GM19438 (cell line): ENCODE measurements around the gene ELL.
"Not testable (repeated sequence)": the region's sequence is repeated elsewhere in the genome, so short reads cannot be mapped to it uniquely, and the experiment has no call there.

Experiments used
- ATAC-seq: cut with Tn5 transposase; IDR thresholded peaks from one replicate; pipeline ENCODE4 v1.9.1; 2021; ENCODE audit warnings: low read depth; ENCODE audit not compliant: unreplicated experiment

Gene ELL

DNA sequence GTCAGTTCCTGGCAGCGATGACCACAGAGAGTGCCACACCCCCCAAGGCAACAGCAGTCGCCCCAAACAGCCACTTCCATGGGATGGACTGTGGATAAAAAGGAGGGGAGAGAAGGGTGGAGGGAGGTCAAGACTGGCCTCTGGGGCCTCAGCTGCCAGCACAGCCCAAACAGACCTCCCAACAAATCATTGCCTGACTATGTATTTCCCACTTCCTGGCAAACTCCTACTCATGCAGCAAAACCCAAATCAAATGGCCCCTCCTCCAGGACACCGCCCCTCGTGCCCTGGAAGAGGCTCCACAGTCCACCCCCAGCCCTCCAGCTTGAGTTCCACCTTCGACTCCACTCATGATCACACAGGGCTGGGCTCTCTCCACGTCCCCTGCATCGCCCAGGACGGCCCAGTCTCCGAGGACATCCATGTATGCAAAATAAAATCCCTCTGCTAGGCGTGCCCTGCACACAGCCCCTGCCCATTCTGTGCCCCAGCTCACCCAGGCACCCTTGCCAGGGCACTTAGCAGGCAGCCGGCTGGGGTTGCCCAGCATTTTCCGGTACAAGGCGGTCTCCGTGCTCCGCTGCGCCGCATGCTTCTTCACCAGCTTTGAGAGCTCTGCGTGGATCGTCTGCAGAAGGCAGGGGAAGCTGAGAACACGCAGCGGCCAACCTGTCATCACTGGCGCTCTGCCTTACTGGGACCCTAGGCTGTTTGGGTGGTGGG, 10.5 kb upstream of the ELL start:
- ATAC-seq, result no peak

DNA sequence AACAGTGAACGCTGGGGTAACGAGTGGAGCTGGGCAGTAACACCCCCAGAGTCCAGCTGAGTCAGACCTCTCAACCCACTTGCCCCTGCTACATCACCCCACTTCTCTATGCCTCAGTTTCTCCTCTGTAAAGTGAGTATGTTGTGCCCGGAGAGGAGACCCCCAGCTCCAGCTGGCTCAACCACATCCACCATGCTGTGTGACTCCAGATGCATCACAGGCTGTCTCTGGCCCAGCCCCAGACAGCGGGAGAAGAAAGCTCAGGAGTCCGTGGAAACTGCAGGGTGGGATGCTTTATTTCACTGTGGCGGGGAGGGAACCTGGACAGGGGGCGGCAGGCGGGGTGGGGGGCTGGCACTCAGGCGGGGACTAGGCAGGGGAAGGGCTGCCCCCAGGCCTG, 9.6 kb upstream of the ELL start:
- no peak for ATAC-seq

DNA sequence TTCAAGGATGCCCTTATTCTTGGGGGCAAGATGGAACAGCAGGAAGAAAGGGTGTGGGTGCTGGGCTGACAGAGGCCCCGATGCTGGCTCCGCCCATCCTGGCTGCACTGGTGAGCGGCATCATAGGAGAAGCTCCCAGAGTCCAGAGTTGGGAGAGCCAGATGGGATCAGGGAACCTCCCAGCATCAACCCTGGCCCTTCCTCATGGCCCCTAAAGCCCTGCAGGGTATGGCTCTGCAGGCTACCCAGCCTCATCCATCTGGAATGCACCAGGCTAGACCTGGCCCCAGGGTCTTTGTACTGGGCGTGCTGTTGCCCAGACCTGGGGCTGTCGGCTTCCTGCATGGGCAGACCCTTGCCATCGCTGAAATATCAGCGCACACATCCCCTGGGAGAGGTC, 7.9 kb upstream of the ELL start:
- ATAC-seq, result no peak

DNA sequence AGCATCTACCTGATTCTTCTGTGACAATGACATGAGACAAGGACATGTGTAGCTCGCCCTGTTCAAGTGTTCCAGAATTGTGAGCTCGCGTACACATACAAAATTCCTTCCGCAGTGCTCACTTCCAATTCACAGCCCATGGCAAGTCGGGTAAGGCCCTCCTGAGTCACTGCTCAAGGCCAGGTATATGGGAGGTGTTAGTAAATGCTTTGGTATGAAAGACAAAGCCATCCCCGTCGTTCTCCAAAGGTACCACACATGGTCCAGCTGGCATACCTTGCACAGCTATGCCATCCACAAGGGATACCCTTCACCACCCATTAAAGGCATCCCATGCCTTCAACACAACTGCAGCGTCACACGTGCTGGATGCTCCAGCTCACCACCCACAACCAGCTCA, 4.4 kb upstream of the ELL start:
- ATAC-seq, result no peak

DNA sequence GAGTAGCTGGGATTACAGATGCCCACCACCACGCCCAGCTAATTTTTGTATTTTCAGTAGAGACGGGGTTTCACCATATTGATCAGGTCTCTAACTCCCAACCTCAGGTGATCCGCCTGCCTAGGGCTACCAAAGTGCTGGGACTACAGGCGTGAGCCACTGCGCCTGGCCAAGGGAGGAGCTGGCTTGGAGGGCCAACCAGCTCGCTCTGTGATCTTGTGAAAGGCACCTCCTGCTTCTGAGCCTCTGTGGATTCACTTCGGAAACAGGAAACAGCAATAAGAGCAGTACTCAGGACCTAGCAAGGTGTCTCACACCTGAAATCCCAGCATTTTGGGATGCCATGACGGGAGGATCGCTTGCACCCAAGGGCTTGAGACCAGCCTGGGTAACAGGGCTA, 2.0 kb upstream of the ELL start:
- no peak for ATAC-seq

DNA sequence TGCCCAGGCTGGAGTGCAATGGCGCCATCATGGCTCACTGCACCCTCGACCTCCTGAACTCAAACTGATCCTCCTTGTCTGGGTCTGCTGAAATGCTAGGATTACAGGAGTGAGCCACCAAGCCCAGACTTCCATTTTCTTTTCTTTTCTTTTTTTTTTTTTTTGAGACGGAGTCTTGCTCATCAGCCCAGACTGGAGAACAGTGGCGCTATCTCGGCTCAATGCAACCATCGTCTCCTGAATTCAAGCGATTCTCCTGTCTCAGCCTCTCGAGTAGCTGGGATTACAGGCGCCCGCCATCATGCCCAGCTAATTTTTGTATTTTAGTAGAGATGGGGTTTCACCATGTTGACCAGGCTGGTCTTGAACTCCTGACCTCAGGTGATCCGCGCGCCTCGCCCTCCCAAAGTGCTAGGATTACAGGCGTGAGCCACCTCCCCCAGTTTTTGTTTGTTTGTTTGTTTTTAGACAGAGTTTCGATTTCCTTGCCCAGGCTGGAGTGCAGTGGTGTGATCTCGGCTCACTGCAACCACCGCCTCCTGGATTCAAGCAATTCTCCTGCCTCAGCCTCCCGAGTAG, 1.1 kb upstream of the ELL start:
- not testable (repeated sequence) for ATAC-seq

DNA sequence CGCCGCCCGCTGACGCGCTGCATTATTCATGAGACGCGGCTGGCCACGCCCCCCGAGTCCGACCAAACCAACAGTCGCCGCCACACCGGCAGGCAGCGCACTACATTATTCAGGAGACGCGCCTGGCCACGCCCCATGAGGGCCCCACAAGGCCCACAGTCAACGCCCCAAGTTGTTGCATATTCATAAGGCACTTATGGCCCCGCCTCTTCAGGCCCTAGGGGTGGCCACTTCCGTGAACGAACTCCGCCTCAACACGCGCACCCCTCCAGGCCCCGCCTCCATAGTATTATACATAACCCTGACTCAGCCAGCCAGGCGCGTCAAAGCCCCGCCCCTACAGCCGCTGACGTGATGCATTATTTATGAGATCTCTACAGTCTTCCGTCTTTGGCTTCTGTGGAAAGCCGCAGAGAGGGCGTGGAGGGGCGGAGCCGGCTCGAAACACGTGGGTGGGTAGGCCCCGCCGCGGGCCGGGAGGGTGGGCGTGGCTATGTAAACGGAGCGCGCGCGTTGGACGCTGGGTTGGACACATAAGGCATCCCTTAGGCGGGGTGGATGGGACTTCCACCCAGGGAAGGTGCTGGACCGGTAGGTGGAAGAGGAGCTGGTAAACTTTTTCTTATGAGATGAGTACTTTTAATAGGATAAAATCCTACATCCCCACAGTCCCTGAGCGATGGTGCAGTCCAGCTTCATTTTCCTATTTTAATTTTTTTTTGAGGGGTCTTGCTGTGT, 423 bp upstream of the ELL start:
- peak; percentile 85 for ATAC-seq

DNA sequence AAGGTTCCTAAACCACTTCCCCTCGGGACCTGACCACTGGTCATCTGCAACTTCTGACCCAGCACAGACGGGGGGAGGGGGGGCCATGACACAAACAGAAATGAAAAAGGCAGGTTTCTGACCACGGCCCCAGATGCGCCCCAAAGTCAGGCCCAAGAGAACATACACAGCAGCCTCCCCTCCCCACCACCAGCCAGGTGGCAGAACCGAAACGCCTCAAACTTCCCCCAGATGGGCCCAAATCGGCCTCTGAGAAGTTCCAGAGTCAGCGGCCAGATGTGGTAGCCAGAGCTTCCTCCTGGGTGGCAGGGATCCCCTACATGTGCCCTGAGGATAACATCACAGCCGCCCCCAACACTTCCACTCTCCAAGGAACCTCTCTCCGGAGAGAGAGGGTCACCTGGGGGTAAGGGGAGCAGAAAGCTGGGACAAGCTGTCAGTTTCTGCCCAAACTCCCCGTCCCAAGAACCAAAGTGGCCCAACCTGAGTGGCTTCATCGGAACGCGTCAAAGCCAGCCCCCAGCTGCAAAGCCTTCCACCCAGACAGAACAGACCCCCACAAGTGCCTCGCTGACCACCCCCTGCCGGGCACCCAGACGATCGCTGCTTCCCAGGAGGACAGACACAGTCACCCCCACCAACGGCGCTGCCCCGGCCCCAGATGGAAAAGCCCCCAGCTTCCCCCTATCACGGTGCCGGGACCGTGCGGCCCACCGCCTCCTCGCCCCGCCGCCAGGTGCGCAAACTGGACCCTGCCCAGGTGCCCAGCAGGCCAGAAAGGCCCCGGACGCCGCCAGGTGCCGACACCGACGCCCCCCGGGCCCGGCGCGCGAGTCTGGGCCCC, 800 bp downstream of the ELL start:
- ATAC-seq, result no peak

DNA sequence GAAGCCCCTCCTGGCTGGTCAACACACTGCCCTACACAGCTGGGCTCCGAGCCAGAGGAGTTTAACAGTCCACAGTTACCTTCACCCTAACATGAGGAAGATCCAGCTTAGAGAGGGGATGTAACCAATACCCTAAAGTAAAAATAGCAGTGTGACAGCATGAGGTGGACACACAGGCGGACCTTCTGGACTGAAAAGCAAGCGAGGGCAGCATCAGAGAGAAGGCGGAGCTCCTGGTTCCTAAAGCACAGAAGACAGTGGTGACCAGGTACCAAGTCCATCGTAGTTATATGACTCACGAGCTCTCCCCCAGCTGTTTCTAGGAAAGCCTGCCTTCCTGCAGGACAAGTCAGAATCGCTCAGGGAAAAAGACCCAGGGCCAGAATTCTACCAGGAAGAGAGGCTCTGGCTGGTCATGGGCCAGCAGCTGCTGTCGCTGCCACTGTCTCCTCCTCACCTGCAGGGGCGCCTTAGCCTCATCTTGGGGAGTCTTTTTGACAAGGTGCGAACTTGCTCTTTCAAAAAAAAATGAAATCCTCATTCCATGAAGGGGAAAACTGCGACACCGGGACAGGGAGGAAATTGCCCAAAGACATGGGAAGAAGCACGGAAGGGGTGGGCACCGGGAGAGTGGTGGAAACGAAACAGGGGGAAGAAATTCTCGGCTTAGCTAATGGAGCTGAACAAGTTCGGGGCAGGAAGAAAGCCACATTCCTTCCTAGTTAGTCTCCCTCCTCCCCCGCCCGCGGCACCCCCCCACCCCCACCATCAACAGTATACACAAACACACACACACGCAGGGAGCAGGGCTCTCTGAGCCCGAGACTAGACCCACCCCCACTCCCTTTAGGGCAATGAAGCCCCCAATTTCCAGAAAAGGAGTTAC, 1.7 kb downstream of the ELL start:
- ATAC-seq, result no peak

DNA sequence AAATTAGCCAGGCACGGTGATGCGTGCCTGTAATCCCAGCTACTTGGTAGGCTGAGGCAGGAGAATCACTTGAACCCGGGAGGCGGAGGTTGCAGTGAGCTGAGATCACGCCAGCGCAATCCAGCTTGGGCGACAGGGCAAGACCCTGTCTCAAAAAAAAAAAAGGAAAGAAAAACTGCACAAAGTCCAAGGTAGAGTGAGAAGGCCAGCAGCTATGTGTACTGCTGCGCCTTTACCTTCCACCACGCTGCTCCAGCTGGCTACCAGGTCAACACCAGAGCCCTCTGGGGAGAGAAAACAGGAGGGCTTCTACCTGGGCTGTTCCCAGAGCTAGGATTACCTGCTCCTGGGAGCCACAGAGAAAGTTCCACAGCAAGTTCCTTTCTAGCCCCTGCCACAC, 3.2 kb downstream of the ELL start:
- ATAC-seq, result no peak

DNA sequence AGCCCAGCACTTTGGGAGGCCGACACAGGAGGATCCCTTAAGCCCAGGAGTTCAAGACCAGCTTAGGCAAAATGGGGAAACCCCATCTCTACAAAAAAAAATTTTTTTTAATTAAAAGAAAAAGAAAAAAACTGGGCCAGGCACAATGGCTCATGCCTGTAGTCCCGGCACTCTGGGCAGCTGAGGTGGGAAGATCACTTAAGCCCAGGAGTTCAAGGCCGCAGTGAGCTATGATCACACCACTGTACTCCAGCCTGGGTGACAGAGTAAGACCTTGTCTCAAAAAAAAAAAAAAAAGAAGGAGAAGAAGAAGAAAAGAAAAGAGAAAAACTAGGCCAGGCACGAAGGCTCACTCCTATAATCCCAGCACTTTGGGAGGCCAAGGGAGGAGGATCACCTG, 4.3 kb downstream of the ELL start:
- no peak for ATAC-seq

DNA sequence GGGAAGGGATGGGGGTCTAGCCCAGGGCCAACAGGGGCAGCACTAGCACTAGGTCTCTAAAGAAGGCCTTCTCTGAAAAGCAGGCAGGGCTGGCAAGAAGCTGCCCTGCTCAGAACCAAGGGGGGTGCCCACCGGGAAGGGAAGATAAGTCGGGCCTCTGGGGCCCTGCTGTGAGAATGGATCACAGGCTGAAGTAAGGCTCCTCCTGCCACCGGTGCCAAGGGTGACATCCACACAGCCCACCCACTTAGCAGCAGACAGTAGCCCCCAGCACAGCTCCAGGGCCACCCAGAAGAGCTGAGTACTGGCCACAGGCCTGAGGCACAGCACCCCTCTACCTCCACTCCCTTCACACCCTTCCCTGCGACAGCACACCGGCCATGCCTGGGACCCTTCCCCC, 5.9 kb downstream of the ELL start:
- ATAC-seq, result no peak

DNA sequence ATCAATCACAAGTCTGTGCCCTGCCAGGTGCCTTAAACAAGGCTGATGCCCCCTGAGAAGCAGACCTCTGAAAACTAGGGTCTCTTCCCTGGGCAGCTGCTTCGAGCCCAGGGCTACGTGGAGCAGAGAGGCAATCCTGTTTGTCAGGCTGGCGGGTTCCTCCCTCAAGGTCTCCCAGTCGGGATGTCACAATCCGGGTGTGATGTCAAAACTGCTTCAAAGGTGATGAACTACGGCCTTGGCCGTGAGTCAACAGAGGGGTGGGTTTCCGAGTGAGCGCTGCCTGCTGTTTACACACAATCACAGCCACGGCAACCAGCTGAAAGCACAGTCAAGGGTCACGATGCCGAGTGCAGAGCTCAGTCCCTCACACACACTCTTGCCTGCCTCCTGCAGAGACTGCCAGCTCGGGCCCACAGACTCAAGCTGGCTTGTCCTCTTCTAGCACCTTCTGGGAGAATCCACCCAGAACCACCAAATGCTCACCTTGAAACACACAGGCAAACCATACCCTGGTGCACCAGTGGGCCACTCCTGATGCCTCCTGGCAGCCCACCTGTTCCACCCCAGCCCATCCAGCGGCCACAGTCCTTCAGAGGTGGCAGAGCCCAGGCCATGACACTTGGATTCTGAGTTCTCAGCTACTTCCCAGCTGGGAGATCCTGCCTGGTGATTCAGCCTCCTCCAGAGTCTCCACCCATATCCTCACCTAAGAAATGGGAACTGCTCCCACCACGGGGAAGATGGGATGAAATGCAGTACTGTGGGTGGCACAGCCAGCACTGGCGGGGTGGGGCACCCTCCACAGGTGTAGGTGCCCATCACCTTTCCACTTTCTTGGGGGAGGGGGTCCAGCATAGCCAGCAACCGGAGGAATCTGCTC, 6.8 kb downstream of the ELL start:
- no peak for ATAC-seq

DNA sequence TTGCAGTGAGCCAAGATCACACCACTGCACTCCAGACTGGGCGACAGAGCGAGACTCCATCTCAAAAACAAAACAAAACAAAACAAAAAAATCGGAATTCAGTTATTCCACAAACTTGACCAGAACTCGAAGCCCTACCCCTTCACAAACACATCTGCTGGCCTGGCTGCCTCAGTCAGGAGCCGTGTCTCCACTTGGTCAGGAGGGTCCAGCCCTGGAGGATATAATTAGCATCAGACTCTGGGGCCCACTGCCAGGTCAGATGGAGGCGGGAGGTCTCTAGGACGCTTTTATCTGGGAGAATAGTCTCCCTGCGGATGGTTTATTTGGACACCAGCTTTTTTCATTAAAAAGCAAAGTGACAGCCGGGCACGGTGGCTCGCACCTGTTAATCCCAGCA, 8.0 kb downstream of the ELL start:
- ATAC-seq, result no peak

DNA sequence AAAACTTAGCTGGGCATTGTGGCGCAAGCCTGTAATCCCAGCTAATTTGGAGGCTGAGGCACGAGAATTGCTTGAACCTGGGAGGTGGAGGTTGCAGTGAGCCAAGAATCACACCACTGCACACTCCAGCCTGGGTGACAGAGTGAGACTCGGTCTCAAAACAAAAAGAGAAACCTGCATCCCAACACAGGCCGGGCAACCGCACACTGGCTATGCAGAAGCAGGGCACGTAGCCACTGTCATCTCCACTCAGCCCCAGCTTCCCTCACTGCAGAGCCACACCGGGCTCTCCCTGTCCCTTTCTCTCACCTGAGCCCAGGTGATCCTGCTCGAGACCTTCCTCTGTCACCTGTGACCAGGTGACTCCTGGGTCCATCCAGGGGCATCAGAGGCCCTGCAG, 11.7 kb downstream of the ELL start:
- ATAC-seq, result no peak

DNA sequence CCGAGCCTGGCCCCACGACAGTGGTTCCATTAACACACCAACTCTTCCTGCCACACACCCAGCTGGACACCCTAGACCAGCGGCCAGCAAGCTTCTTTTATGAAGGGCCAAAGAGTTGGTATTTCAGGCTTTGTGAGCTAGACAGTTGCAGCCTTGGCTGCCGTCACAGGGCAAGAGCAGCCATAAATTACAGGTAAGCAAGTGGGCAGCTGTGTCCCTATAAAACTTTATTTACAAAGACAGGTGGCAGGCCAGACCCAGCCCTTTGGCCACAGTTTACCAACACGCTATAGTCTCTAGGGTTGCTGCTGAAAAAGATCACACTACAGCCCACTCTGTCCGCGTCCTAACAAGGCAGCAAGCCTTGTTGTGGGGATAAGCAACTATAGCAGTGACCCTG, 13.3 kb downstream of the ELL start:
- ATAC-seq, result no peak

DNA sequence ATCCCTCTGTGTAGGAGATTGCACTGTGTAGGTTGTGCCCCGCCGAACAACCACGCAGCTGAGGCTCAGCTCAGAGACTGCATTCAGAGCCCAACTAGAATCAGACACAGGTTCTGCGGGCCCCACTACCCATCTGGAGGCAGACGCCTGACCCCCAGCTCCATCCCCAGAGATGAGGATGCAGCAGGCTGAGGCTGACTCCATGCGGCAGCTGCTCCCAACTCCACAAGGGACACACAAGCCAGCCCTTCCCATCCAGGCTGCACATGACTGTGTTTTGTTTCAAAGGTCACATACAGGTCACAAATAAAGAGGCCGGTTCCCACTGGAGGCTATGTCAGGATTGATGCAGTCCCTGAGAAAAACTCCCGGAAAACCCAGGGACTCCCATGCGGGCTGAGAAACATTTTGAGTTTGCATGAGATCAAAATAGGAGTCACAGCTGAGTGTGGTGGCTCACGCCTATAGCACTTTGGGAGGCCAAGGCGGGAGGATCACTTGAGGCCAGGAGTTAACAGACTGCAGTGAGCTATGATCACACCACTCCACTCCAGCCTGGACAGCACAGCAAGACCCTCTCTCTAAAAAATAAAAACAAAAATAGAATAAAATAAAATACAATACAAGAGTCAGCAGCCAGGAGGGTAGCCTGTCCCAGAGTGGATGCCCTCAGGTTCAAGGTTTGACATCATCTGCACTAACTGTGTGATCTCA, 14.0 kb downstream of the ELL start:
- no peak for ATAC-seq

DNA sequence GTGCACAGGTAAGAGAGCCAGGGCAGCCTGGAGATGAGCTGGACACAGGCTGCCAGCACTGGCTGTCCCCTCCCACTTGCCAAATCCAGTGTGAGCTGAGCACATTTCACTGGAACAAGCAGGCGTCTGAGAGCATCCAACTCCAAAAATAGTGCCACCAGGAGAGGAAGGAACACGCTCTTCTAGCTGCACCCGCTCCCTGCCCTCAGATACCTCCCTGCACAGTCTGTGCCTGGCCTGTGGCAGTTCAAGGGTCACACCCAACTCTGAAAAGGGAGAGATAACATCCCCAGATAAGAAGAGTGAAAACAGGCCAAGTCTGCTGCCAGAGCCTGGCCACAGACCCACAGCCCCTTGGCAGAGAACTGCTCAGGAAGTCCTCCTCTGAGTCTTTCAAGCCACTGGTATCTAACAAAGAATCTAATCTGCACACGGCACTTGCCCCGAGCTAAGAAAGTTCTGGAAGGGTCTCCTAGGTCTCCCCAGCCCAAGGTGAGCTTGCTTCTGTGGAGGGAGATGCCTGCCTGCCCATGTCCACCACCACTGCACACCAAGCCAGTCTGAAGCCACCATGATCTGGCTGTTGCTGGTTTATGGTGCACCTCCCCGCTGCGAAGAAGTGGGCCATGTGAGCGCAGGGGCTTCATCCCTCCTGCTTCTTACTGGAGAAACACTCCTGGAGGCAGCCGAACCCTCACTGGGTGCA, 14.7 kb downstream of the ELL start:
- ATAC-seq, result no peak
